Measurements from ENCODE around the gene PDK2. TPM values are rescaled to one million over a fixed set of nuclear protein-coding genes. Genes with fewer than 3 reads are reported as not detected.

The PDK2 gene
- polyA plus RNA-seq, 3 donors, result 24.3 to 46.5 (median 29.3) TPM

- WGBS, 3 donors, result 40 to 56% (median 47%) methylated on average over 11 to 12 of the region's 12 CpGs
These were observed 28.6 kb downstream of the PDK2 start for GRCh38 chr17:50123649-50124349.

GRCh38 chr17:50125420-50125997, 30.4 kb downstream of the PDK2 start:
- WGBS, 3 donors, result 90 to 97% (median 95%) methylated on average over 4 of the region's 4 CpGs
- H3K27ac ChIP-seq (ENCODE audit: low read depth, low read length), result no peak overlapping the region

More at GRCh38 chr17:50123649-50124349, 28.6 kb downstream of the PDK2 start:
- no peak overlapping the region for H3K27ac ChIP-seq (ENCODE audit: low read depth, low read length)

- WGBS, 3 donors, result 39 to 73% (median 41%) methylated on average over 6 of the region's 6 CpGs
- H3K27ac ChIP-seq (ENCODE audit: low read depth, low read length), result no peak overlapping the region
These were observed 32.7 kb downstream of the PDK2 start for GRCh38 chr17:50127697-50128361.

DNA sequence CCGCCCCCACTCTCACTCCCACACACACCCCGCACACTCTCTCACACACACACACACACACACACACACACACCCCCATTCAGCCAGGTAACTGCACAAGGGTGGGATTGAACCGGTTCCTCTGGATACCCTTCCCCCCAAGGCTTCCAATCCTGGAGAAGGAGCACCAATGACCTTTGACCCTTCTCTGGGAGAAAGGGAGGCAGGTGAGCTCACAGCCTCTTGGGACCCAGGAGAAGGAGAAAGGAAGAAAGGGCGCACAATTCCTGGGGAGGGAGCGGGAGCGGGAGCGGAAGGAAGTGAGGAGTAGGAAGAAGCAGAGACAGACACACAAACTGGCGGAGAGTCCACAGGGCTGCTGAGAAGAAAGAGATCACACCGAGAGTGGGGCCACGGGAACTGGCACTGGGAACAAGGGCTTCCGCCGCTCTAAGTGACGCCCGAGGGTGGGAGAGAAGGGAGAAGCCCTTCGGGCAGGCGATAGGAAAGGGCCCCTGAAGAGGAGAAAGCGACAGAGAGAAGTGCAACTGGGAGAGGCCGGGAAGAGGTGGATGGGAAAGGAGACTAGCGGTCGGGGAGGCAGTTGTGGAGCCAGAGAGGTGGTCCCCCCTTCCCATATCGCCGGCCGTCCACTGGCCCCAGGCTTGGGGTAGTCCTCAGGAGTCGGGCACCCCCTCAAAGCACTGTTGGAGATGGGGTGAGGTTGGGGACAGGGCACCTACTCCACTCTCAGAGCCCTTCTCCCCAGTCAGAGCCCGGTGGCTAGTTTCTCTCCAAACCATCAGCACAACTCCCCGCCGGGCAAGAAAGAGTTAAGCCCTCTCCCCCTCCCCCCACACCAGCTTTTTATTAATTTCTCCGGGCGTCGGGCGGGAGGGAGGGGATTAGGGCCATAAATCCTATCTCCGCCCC, 33.5 kb downstream of the PDK2 start:
- no peak overlapping the region for H3K27ac ChIP-seq (ENCODE audit: low read depth, low read length)
- 13 to 20% (median 20%) methylated on average over 28 to 32 of the region's 32 CpGs for WGBS, 3 donors

DNA sequence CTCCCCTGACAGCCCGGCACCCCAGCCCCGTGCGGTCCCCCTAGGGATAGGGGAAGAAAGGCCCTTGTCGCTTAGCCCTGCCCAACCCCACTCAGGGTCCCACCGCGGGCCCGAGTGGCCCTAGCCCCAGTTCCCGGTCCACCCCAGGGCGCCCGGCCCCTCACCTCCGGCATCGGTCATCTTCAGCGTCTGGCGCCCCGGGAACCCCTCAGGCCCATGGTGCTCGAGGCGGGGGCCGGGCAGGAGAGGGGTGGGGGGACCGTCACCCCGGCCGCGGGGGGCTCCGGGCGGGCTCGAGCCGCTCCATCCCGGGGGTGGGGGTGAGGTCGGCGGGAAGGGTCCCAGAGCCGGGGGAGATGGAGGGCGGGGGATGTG, 34.2 kb downstream of the PDK2 start:
- no peak overlapping the region for H3K27ac ChIP-seq (ENCODE audit: low read depth, low read length)
- 0 to 2% (median 1%) methylated on average over 27 to 31 of the region's 31 CpGs for WGBS, 3 donors

DNA sequence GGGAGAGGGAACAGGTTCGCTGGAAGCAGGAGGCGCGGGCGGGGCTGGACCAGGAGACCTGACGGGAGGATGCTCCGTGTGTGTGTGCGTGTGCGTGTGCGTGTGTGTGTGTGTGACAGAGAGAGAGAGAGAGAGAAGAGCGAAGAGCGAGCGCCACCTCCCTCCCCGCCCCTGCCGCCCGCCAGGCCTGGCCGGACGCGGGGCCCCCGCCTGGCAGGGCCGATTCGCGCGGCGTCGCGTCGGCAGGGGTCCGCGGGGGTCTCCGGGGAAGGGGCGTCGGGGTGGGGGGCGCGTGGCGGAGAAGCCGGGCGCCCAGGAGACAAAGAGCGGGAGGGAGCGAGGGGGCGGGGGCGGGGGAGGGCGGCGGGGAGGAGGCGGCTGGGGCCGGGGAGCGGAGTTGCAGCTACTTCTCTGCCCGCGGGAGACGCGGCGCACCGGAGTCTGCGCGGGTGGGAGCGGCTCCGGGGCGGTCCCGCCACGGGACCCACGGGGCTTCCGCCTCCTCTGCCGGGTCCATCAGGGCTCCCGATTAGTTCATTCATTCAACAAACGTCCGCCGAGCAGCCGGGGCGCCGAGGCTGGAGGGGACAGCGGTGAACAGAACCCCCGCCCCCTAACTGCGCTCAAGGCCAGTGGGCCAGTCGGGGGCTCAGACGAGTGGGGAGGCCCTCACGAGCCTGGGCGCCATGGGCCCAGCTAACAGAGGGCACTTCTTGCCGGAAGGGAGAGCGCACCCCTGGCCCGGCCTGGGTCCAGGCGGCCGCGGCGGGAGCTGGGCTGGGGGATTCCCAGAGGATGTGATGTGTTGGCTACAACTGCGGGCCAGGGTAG, 34.8 kb downstream of the PDK2 start, which contains the start of gene SAMD14:
Gene SAMD14, minus strand, starts transcription at position 433 of the 831 bp plus-strand sequence. CDS start 5,201 bp downstream, outside the sequence.
- no peak within 1 kb of the TSS for H3K27ac ChIP-seq (ENCODE audit: low read depth, low read length)
- 1 to 4% (median 3%) methylated on average over 43 to 82 of the region's 84 CpGs for WGBS, 3 donors

- 48 to 72% (median 55%) methylated on average over 10 to 19 of the region's 19 CpGs for WGBS, 3 donors
- H3K27ac ChIP-seq (ENCODE audit: low read depth, low read length), result no peak overlapping the region
These were observed 35.6 kb downstream of the PDK2 start for GRCh38 chr17:50130559-50131305.

DNA sequence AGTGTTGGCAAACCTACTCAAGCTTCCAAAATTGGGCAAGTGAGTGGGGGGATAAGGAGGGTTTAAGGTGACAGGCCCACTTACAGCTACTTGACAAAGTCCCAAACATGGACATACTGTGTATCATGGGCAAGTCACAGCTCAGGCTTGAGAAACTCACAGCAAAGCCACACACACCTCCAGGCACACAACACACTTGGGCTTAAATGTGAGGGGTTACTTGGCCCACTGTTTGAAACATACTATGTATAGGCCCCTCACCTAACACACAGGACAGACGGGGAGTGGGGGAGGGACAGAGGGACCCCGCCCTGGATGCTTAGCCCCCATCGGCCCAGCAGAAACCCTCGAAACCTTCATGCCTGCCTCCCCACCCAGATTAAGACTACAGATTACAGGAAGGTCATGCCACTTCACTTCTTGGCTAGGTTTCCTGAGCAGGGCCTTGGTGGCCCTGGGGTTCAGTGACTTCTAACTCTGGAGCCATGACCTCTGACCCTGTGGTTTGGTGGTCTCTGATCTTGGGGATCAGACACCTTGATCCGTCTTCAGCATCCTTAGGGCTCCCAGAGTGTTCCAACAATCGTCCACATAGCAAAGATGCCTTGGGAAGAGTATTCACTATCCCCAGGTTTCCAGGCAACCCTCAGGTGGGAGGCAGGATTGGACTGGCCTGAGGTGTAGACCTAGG, 37.1 kb downstream of the PDK2 start:
- H3K27ac ChIP-seq (ENCODE audit: low read depth, low read length), result no peak overlapping the region
- WGBS, 3 donors, result 72 to 86% (median 83%) methylated on average over 6 of the region's 6 CpGs

GRCh38 chr17:50133028-50133768, 38.0 kb downstream of the PDK2 start:
- no peak overlapping the region for H3K27ac ChIP-seq (ENCODE audit: low read depth, low read length)
- WGBS, 3 donors, result 65 to 69% (median 66%) methylated on average over 7 of the region's 7 CpGs

- no peak overlapping the region for H3K27ac ChIP-seq (ENCODE audit: low read depth, low read length)
- 46 to 57% (median 51%) methylated on average over 16 of the region's 16 CpGs for WGBS, 3 donors
These were observed 38.6 kb downstream of the PDK2 start for GRCh38 chr17:50133769-50134099.

GRCh38 chr17:50134206-50135110, 39.3 kb downstream of the PDK2 start:
- 73 to 81% (median 77%) methylated on average over 16 of the region's 16 CpGs for WGBS, 3 donors
- H3K27ac ChIP-seq (ENCODE audit: low read depth, low read length), result no peak overlapping the region

- 92 to 93% (median 93%) methylated on average over 16 of the region's 16 CpGs for WGBS, 3 donors
- no peak overlapping the region for H3K27ac ChIP-seq (ENCODE audit: low read depth, low read length)
These were observed 40.4 kb downstream of the PDK2 start for GRCh38 chr17:50135316-50136095.

DNA sequence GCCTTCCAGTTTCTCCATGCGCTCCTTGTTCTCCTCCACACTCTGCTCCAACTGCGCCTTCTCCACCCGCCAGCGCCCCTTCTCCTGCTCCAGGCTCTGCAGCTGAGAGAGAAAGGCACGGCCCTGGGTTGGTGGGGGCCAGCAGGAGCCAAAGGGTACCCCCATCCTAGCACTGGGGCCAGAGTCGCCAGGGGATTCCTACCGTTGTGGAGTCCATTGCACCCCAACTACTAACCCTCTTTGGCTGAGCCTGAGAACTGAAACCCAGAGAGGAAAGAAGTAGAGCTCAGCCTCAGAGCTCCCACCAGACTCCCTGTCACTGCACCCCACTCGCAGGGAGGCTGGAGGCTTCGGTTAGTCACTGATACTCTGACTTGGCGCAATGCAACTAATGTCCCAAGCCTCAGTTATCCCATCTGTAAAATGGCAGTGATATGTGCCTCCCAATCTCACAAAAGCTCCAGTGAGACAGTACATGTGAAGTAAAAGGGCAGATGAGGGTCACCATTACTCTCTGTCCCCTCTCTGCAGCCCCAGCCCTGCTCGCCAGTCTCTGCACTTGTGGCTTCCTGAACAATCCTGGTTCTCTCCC, 41.0 kb downstream of the PDK2 start:
- 93 to 95% (median 93%) methylated on average over 11 of the region's 11 CpGs for WGBS, 3 donors
- H3K27ac ChIP-seq (ENCODE audit: low read depth, low read length), result no peak overlapping the region

DNA sequence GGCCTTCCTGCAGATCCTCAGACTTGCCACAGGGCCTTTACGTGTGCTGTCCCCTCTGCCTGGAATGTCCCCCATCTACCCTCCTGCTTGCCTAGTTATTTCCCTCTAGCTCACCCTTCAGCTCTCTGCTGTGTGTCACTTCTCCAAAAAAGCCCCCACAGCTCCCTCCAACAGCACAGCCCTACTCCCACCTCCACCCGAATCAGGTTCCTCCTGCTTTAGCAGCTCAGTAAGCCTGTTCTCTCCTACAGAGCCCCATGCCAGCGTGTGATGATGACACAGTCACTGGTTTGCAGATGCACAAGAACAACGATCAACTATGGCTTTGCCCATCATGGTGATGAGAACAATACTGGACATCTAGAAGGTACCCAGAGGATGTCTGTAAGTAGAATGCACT, 41.9 kb downstream of the PDK2 start:
- 89 to 96% (median 90%) methylated on average over 4 of the region's 4 CpGs for WGBS, 3 donors
- no peak overlapping the region for H3K27ac ChIP-seq (ENCODE audit: low read depth, low read length)

All from adipose tissue (tissue), 3 donors.